Embryonic facial prominence (tissue), 1 donor: ENCODE measurements around the gene JAKMIP1.
"Not testable (repeated sequence)": the region's sequence is repeated elsewhere in the genome, so short reads cannot be mapped to it uniquely, and the experiment has no call there.

ENCODE experiments used
- DNase-seq: peaks from one replicate; pipeline ENCODE4 v3.0.0-alpha.2; 2016; ENCODE audit errors: extremely low spot score

JAKMIP1 gene

DNA sequence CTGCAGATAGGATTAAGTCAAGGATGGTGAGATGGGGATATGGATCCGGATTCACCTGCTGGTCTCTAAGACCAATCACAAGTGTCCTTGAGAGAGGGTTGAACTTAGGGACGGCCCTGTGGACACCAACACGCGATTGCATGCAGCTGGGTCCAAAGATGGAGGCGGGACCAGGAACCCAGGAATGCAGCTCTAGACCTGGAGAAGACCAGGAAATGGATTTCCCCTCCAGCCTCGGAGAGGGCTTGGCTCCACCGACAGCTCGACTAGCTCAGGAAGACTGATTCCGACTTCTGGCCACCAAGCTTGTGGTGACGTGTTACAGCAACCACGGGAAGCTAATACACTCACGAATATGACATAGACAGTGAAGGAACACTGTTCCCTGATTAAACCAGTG, 186.8 kb downstream of the JAKMIP1 start:
- no peak for DNase-seq

DNA sequence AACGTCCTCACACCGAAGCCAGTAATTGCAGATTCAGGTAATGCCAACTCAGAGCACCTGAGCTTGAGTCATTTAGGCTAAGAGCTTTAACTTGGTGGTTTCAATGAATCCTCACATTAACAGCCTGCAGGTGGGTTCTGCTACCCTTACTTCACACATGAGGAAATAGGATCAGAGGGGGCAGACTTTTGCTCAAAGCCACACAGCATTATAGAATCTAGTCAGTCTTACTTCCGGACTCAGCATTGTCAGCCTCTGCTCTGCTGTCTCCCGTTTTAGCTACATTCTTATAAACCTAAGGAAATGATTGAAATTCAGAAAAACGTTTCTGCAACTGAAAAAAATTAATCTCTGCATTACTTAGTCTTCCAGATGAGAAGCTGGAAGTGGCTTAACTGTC, 188.1 kb downstream of the JAKMIP1 start:
- DNase-seq, result no peak

DNA sequence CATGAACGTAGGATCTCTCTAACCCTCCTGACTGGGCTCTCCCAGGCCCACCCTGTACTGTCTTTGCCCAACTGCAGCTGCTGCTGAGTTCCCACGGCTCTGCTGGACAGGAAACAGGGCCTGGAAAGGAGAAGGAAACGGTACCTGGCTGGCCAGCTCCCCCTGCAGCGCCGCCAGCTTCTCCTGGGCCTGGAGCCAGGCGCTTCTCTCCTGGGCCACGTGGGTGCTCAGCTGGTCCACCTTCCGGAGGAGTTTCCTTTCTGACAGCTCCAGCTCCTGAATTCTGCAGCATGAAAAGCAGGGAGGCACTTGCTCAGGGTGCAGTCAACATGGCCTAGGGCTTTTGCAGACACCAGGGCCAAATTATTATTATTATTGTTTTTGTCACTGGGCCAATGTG, 188.7 kb downstream of the JAKMIP1 start:
- DNase-seq, result no peak

DNA sequence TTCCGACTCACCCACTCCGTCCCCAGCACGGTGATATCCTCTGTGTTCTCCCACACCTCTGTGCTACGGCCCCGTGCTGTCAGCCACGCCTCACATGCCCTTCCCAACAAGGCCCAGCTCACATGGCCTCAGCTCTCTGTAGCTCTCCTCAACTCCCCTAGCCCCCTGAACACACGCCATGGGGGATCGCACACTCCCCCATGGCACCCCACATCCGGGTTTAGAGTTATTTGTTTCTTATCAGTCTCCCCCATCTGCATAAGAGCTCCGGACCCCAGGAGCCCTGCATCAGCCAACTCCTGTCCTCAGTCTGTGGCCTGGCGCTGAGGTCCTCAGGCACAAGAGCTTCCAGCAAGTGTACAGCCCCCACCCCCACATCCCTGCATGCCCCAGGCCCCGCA, 189.1 kb downstream of the JAKMIP1 start:
- no peak for DNase-seq

DNA sequence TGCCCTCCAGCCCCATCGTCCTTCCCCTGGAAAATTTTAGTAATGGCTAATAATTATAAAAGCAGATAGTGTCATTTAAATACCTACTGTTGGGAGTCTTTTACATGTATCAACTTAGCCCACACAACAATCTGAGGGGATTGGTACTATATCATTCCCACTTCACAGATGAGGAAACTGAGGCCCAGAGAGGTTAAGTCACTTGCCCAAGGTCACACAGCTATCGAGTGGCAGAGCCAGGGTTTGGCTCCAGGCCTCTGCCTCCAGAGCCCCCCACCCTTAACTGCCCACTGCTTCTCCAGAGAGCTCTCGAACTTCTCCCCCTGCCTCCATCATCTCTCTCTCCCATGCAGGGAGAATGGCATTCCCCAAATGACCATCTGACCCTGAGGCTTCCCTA, 189.6 kb downstream of the JAKMIP1 start:
- DNase-seq, result no peak

DNA sequence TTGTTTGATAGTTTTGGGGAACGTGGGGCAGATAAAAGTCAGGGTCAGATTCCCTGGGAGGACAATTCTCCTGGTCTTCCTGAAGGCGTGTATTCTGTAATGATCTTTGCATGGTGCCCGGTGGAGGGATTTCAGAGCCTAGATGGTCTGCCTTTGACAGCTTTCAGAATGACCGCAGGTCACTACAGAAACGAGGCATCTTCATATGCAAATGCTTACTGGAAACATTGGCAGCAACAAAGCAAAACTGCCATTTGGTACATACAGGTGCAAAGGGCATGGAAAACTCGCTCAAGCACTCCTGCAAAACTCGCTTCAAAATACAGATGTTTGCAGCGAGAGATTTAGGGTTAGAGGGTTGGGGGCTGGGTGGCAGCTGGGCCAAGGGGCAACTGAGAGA, 190.9 kb downstream of the JAKMIP1 start:
- no peak for DNase-seq

DNA sequence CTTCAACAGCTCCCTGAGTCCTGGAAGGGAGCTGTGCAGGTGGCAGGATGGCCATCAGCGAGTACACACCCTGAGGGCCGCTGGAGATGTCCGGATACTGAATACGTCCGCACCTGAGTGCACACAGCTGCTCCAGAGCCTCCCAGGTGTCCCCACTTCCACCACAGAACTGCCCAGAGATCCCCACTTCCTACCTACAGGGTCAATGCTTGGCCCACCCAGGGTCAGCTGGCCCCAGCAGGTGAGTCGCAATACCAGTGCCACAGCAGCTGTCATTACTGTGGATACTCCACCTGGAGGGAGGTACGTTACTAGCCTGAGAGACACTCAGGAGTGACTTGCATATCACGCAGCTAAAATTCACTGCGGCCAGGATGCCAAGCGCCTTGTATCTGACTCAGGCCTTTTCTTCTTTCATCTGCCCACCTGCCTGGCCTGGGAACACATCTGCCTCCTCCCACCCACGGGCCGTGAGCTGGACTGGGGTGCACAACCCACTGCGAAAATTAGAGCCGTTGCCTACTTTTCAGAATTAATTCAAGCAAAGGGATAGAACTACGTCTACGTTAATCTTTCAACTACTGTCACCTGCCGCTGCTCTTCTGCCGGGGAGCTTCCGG, 191.5 kb downstream of the JAKMIP1 start:
- DNase-seq, result no peak

DNA sequence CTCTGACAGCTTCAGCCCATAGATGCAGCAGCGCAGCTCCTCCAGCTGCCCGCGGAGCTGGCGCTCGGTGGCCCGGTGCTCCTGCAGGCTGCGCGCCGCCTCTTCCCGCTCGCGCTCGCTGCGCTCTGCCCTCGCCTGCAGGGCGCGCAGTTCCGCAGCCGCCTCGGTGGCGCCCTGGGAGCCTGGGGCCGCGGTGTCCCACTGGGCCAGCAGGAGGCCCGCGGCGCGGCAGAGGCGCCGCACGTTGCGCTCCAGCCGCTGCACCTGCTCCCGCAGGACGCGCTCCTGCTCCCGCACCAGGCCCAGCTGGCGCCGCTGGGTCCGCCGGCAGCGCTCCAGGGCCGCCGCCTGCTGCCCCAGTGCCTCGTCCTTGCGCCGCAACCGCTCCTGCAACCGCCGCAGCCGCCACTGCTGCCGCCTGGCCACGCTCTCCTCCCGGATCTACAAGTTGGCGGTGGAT, 192.2 kb downstream of the JAKMIP1 start:
- DNase-seq, result no peak

DNA sequence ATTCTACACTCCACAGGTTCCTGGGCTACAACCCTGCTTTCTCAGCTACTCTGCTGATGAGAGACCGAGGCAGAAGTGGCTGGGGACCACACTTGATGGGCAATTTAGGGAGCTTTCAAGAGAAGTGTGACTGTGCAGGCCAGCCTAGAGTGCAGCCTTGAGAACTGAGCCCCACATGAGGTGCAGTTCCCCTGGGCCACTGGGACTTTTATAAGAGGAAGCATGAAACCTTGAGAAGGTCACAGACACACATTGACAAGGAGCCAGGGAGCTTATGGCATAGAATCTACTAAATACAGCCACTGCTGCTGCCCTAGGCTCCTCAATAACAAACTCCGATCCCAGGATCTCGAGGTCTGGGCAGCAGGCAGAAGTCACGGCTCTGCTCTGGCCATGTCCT, 195.2 kb downstream of the JAKMIP1 start:
- DNase-seq, result no peak

DNA sequence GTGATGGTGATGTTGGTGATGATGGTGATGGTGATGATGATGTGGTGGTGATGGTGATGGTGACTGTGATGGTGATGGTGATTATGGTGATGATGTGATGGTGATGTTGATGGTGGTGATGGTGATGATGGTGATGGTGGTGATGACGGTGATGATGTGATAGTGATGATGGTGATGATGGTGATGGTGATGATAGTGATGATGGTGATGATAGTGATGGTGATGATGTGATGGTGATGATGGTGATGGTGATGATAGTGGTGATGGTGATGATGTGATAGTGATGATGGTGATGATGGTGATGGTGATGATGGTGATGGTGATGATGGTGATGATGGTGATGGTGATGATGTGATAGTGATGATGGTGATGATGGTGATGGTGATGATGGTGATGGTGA, 196.9 kb downstream of the JAKMIP1 start:
- DNase-seq, result not testable (repeated sequence)

DNA sequence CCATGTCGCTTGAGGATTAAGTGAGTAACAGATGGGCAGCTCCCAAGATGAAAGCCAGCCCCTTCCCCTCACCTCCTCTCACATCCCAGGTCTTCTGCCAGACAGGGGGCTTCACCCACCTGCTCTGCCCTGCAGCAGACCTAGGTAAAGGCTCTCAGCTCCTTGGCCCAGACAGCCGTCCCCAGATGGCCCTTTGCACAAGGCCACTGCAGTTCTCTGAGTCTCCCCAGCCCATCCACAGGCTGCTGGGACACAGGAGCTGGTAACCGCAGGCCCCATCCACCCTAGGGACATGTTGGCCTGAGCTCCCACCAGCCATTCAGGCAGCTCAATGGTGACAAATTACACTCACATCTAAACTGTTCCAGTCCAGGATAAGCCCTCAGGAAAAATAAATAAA, 197.4 kb downstream of the JAKMIP1 start:
- no peak for DNase-seq

DNA sequence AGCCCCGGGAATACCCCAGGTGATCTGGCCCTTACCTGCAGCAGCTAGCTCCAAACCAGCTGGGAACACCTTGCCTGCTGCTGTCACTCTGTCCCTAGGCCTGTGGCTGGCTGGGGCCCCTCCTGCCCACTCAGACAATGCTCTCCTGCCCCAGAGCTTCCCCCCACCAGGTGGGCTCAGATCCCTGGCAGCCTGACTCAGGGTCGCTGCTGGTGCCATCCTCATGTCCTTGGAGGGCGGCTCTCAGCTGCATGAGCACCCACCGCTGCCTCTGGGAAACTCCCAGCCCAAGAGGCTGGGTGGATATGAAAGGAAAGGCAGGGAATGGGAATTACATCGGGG, 197.9 kb downstream of the JAKMIP1 start:
- no peak for DNase-seq

DNA sequence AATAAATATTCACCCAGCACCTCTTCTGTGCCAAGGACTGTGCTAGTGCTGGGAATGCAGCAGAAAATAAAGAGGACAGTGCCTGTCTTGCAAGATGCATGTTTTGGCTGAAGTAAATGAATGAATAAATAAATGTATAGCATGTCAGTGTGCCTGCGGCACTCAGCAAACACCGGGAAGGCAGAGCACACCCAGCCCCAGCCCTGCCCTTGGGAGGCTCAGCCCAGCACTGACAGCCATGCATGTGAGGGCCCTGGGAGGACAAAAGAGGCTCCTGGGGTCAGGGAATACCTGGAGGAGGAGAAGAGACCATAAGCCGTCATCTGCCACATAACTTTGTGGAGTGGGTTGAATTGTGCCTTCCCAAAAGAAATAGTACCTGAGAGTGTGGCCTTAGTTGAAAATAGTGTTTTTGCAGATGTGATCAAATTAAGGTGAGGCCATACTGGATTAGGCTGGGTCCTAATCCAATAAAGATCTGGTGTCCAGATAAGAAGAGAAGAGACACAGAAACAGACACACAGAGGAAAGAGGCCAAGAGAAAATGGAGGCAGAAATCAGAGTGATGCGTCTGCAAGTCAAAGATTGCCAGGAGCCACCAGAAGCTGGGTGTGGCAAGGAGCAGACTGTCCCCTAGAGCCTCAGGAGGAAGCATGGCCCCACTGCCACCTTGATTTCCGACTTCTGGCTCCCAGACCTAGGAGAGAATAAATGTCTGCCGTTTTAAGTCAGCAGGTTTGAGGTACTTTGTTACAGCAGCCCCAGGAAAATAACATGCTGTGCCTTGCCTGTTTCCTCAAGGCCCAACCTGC, 198.5 kb downstream of the JAKMIP1 start:
- no peak for DNase-seq

DNA sequence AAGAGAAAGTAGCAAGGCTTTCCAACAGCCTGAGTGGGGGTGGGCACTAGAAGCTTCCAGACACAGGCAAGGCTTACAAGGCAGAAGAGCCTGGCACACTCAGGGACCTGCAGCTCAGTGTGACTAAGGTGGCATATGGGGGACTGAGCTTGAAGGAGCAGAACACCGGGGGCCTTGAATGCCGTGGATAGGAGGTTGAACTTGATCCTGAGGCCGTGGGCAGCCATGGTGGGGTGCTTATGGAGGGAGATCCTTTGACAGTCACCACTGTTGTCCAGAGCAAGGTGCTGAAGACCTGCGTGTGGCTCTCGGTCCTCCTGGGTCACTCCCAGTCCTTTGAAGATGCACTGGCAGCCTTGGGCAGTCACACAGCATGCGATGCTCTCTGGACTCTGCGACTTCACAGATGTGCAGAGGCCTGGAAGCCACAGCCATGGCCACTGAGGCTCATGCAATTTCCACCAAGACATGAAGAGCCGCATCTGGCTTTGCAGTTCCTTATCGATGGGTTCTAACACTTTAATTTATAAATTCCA, 200.5 kb downstream of the JAKMIP1 start:
- no peak for DNase-seq

DNA sequence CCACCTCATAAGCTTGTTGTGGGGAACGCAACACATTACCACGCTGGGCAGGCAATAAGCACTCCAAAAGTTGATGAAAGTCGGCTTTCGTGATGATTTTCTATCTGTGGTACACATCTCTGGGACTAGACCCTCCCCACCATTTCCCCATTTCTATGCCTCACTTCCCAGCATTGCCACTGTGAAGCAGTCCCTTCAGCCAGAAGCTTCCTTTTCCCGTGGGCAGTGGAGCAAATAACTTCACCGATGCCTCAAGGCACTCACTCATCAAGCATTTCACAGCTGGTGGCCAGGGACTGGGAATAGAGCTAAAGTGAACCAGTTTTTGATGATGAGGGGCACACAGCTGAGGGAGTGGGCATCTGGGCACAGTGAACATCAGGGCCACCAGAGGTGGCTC, 201.0 kb downstream of the JAKMIP1 start:
- no peak for DNase-seq

DNA sequence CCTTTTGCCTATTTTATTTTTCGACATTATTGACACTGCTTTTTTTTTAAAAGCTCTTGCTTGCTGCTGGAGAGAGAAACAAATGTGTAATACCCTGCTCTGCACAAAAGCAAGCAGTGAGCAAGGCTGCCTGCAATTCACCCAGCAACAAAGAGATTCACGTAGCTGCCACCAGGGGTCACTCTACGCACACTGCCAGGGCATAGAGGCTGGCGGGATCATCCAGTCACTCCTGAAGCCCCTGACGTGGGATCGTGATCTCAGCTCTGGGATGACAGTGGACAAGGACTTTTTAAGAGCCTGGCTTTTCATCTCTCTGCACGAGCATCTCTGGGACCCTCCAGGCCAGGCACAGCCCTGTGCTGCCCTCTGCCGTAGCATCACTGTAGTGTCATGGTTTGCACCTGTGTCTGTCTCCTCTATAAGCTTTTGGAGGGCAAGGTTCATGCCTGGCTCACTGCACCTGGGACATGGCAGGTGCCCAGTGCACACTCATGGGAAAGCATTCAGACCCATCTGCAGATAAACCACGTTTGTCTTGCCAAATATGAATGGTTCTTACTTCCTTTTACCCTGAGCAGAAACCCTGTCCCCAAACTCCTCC, 201.9 kb downstream of the JAKMIP1 start:
- DNase-seq, result peak; percentile 46

DNA sequence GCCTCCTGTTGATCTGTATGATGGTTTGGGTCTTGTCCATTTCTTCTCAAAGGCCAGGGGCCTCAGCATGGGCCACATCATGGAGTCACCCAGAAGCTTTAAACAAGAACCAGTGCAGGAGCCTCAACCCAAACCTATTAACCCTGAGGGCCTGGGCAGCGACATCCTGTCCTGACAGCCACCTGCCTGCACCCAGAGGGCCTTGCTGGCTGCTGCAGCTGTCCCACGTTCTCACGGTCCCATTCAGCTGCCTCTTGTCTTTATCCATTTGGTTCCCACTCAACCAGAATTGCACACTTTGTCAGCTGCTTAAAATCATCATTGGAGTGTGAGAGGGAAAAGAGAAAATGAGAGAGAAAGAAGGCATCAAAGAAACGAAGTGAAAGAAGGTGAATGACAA, 203.7 kb downstream of the JAKMIP1 start:
- DNase-seq, result no peak

DNA sequence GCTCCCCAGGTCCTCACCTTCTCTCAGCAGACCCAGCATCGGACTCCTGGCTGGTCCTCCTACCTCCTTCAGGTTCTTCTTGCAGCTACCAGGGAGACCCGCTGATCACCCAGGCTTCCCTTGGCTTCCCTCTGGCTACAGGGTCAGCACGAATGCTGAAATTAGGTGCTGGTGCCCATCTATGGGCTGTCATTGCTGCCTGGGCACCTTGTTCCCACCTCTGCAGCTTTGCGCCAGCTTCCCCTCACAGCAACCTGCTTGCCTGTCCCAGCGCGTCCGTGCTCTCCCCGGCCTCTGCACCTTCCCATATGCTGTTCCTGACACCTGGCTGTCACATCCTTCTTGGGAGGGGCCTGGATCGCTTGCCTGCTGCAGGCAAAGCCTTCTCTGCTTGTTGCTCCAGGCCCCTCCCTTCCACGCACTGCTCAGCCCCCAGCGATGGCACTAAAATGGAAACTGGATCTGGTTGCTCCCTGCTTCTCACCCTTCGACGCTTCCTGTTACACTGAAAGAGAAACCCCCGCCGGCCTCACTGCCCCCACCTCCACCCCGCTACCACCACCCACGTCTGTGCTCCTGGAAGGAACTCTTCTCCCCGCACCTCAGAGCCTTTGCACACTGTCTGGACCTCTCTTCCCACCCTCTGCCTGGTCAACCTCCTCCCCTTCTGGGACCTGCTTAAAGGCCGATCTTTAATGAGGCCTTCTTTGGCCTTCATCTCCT, 204.3 kb downstream of the JAKMIP1 start:
- DNase-seq, result no peak

DNA sequence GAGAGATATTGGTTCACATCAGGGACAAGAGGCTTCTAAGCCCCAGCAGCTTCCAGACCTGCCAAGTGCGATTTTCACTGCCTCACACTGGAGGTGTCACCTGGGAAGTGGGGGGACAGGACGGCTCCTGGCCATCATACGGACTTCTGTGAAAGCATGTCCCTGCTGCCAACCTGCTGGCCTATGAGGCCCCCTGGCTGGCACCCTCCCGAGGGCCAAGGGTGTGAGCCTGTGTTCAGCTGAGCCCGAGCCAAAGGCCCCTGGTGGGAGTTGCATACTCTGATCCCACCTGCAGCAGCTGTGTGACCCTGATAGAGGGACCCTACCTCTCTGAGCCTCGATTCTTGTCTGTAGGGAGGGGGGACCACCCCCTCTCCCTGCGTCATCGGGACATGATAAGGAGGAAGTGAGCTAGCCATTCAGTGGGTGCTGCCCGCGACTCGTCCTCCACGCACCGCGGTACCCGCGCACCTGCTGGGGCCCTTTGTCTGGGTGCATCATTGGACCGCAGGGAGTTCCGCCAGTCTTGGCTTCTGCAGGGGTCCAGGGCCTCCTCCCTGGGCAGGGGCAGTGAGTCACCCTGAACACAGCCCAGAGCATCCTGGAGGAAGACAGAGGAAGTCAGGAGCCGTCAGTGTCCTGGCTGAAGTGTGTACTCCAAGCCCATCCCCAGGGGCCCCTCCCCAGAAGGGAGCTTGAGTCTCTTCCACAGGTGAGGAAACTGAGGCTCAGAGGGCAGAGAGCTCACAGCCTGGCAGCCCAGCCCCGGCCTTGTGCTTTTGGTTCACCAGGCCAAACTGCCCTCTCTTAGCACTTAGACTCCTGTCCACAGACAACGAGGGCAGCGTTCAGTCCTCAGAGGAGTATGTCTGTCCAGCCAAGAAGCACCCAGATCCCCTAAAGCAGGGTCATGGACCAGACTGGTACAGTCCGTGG, 206.2 kb downstream of the JAKMIP1 start:
- no peak for DNase-seq

DNA sequence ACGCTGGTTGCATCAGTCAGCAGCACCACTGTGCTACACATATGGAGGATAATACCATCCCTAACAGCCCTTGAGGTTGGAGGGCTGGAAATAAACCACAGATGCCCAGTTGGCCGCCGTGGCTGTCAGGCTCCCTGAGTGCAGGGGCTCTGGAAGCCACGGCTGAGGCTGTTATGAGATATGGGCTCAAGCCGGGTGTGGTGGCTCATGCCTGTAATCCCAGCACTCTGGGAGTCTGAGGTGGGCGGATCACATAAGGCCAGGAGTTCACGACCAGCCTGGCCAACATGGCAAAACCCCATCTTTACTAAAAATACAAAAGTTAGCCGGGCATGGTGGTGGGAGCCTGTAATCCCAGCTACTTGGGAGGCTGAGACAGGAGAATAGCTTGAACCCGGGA, 207.0 kb downstream of the JAKMIP1 start:
- DNase-seq, result not testable (repeated sequence)

DNA sequence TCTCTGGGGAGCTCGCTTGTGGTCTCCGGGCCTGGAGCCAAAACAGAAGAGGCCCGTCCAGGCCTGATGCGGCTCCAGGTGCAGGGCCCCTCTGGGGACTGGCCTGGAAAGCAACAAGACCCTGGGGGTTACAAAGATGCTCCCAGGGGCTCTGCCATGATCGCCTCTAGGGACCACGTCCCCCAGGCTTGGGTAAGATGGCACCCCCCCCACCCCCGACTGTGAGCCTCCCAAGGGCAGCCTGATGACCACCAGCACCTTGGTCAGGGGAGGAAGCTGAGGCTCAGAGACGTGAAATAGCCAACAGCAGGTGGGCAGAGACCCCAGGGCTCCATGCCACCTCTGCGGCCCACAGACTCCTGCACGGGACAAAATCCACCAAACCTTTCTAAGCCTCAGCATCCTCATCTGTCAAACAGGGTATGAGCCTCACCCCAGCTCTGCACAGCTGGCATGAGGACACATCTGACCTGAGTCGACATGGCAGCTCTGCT, 207.5 kb downstream of the JAKMIP1 start:
- no peak for DNase-seq
